HepG2 (cell line): Measurements from ENCODE around the gene IL17RC. TPM values are rescaled to one million over a fixed set of nuclear protein-coding genes. Genes with fewer than 3 reads are reported as not detected.

Source experiments
- HNRNPH1 ChIP-seq: fragments of 200-400 bp; formaldehyde crosslinking; optimal IDR thresholded peaks from 2 replicates; pipeline ENCODE3; 2017; ENCODE audit warnings: mild to moderate bottlenecking, low read depth, low read length
- THAP9 ChIP-seq: sonication (generic); formaldehyde crosslinking; IDR thresholded peaks from 2 replicates; pipeline ENCODE4; 2020; ENCODE audit warnings: missing genetic modification reagents, mild to moderate bottlenecking, borderline replicate concordance
- ZNF124 ChIP-seq: sonication (generic); formaldehyde crosslinking; IDR thresholded peaks from 2 replicates; pipeline ENCODE4 v1.4.0; 2020; ENCODE audit warnings: missing genetic modification reagents
- ZNF577 ChIP-seq: sonication (generic); formaldehyde crosslinking; IDR thresholded peaks from 2 replicates; pipeline ENCODE4 v1.4.0; 2020; ENCODE audit warnings: mild to moderate bottlenecking, low read depth, missing genetic modification reagents, borderline replicate concordance
- ZSCAN20 ChIP-seq: sonication (generic); formaldehyde crosslinking; IDR thresholded peaks from 2 replicates; pipeline ENCODE4 v1.4.0; 2020; ENCODE audit warnings: missing genetic modification reagents, mild to moderate bottlenecking, borderline replicate concordance
- polyA plus RNA-seq, 8 experiments: library from polyadenylated mRNA; depleted of rRNA in 3 of 8; stranded (reverse) in 7 of 8; unstranded in 1 of 8; fragments of >200 nt; fragmentation: Illumina TruSeq in 4 of 8; extraction: Trizol in 4 of 8; gene quantifications; 2 replicates each; pipeline versions ENCODE4 v1.2.1 to v1.2.3, GENCODE V29; 2011 to 2016; ENCODE audit warnings: low read depth in 4 of 8, missing spikeins in 1 of 8, mixed read lengths in 1 of 8; ENCODE audit not compliant: insufficient read depth in 1 of 8
- total RNA-seq, 5 experiments: library from RNA; depleted of rRNA; stranded (reverse); fragments of >200 nt; fragmentation: Illumina TruSeq; extraction: Trizol; gene quantifications; 2 replicates each; pipeline ENCODE4 v1.2.3, GENCODE V29; 2016; ENCODE audit warnings: low read depth in 1 of 5
- TF ChIP-seq, protein P1 (sequence below): sonication (generic); formaldehyde crosslinking; IDR thresholded peaks from 2 replicates; pipeline ENCODE4 v1.4.0; 2020; ENCODE audit warnings: missing genetic modification reagents
- TF ChIP-seq, protein P2 (sequence below): sonication (generic); formaldehyde crosslinking; IDR thresholded peaks from 2 replicates; pipeline ENCODE4 v1.5.0; 2020; ENCODE audit warnings: missing genetic modification reagents, mild to moderate bottlenecking, borderline replicate concordance
- TF ChIP-seq, protein P3 (sequence below): sonication (generic); formaldehyde crosslinking; IDR thresholded peaks from 2 replicates; pipeline ENCODE4 v1.4.0; 2020; ENCODE audit warnings: missing genetic modification reagents
- TF ChIP-seq, protein P4 (sequence below): sonication (generic); formaldehyde crosslinking; conservative IDR thresholded peaks from 2 replicates; pipeline ENCODE4 v1.4.0; 2020; ENCODE audit warnings: missing genetic modification reagents

Gene IL17RC
- total and polyA plus RNA-seq, 2 of the 13 experiments (the other 11 are each of a cell fraction or from before 2014, with no cell fraction given): 20.7 to 24.0 TPM

GRCh38 chr3:9916734-9917680, at the start of gene IL17RC (continued):
- TF ChIP-seq, protein P1, sequence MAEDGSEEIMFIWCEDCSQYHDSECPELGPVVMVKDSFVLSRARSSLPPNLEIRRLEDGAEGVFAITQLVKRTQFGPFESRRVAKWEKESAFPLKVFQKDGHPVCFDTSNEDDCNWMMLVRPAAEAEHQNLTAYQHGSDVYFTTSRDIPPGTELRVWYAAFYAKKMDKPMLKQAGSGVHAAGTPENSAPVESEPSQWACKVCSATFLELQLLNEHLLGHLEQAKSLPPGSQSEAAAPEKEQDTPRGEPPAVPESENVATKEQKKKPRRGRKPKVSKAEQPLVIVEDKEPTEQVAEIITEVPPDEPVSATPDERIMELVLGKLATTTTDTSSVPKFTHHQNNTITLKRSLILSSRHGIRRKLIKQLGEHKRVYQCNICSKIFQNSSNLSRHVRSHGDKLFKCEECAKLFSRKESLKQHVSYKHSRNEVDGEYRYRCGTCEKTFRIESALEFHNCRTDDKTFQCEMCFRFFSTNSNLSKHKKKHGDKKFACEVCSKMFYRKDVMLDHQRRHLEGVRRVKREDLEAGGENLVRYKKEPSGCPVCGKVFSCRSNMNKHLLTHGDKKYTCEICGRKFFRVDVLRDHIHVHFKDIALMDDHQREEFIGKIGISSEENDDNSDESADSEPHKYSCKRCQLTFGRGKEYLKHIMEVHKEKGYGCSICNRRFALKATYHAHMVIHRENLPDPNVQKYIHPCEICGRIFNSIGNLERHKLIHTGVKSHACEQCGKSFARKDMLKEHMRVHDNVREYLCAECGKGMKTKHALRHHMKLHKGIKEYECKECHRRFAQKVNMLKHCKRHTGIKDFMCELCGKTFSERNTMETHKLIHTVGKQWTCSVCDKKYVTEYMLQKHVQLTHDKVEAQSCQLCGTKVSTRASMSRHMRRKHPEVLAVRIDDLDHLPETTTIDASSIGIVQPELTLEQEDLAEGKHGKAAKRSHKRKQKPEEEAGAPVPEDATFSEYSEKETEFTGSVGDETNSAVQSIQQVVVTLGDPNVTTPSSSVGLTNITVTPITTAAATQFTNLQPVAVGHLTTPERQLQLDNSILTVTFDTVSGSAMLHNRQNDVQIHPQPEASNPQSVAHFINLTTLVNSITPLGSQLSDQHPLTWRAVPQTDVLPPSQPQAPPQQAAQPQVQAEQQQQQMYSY (CRISPR knock-in tag): no peak
- TF ChIP-seq, protein P2, sequence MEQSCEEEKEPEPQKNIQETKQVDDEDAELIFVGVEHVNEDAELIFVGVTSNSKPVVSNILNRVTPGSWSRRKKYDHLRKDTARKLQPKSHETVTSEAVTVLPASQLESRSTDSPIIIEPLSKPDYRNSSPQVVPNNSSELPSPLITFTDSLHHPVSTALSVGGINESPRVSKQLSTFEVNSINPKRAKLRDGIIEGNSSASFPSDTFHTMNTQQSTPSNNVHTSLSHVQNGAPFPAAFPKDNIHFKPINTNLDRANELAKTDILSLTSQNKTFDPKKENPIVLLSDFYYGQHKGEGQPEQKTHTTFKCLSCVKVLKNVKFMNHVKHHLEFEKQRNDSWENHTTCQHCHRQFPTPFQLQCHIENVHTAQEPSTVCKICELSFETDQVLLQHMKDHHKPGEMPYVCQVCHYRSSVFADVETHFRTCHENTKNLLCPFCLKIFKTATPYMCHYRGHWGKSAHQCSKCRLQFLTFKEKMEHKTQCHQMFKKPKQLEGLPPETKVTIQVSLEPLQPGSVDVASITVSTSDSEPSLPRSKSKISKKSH (CRISPR knock-in tag): 0 out of 2 replicates have a peak, but pooled peaks have one; percentile 62
- TF ChIP-seq ZNF124: no peak
- TF ChIP-seq HNRNPH1: no peak
- TF ChIP-seq, protein P3, sequence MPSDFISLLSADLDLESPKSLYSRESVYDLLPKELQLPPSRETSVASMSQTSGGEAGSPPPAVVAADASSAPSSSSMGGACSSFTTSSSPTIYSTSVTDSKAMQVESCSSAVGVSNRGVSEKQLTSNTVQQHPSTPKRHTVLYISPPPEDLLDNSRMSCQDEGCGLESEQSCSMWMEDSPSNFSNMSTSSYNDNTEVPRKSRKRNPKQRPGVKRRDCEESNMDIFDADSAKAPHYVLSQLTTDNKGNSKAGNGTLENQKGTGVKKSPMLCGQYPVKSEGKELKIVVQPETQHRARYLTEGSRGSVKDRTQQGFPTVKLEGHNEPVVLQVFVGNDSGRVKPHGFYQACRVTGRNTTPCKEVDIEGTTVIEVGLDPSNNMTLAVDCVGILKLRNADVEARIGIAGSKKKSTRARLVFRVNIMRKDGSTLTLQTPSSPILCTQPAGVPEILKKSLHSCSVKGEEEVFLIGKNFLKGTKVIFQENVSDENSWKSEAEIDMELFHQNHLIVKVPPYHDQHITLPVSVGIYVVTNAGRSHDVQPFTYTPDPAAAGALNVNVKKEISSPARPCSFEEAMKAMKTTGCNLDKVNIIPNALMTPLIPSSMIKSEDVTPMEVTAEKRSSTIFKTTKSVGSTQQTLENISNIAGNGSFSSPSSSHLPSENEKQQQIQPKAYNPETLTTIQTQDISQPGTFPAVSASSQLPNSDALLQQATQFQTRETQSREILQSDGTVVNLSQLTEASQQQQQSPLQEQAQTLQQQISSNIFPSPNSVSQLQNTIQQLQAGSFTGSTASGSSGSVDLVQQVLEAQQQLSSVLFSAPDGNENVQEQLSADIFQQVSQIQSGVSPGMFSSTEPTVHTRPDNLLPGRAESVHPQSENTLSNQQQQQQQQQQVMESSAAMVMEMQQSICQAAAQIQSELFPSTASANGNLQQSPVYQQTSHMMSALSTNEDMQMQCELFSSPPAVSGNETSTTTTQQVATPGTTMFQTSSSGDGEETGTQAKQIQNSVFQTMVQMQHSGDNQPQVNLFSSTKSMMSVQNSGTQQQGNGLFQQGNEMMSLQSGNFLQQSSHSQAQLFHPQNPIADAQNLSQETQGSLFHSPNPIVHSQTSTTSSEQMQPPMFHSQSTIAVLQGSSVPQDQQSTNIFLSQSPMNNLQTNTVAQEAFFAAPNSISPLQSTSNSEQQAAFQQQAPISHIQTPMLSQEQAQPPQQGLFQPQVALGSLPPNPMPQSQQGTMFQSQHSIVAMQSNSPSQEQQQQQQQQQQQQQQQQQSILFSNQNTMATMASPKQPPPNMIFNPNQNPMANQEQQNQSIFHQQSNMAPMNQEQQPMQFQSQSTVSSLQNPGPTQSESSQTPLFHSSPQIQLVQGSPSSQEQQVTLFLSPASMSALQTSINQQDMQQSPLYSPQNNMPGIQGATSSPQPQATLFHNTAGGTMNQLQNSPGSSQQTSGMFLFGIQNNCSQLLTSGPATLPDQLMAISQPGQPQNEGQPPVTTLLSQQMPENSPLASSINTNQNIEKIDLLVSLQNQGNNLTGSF (CRISPR knock-in tag): no peak
- no peak for TF ChIP-seq ZSCAN20 (CRISPR knock-in tag)
- TF ChIP-seq, protein P4, sequence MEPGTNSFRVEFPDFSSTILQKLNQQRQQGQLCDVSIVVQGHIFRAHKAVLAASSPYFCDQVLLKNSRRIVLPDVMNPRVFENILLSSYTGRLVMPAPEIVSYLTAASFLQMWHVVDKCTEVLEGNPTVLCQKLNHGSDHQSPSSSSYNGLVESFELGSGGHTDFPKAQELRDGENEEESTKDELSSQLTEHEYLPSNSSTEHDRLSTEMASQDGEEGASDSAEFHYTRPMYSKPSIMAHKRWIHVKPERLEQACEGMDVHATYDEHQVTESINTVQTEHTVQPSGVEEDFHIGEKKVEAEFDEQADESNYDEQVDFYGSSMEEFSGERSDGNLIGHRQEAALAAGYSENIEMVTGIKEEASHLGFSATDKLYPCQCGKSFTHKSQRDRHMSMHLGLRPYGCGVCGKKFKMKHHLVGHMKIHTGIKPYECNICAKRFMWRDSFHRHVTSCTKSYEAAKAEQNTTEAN (CRISPR knock-in tag): no peak
- no peak for TF ChIP-seq THAP9 (CRISPR knock-in tag)
- TF ChIP-seq ZNF577 (CRISPR knock-in tag): no peak
